Activated CD8-positive, alpha-beta T cell treated with anti-CD3 and anti-CD28 coated beads for 36 hours (primary cell): ENCODE measurements around the gene BTN3A1. TPM values are rescaled to one million over a fixed set of nuclear protein-coding genes. Genes with fewer than 3 reads are reported as not detected.
A peak's percentile ranks its signal among the peaks of the same experiment; 100 is the strongest.

Experiments used
- ATAC-seq: fragments of 200-7000 bp; cut with Tn5 transposase; one replicate; pipeline ENCODE4 v1.10.0; 2021; ENCODE audit warnings: mild to moderate bottlenecking, moderate library complexity
- CTCF ChIA-PET: fragments of 350-600 bp; sonication (Branson Sonifier 250); formaldehyde crosslinking; loops from one replicate; lab custom pipeline; 2021; ENCODE audit warnings: antibody characterized with exemption; lab: Charles Lee
- POLR2A ChIA-PET: fragments of 350-600 bp; sonication (Branson Sonifier 250); formaldehyde crosslinking; loops from one replicate; lab custom pipeline; 2021; ENCODE audit warnings: antibody characterized with exemption; lab: Charles Lee
- DNase-seq: peaks from one replicate; pipeline ENCODE4 v3.0.0-alpha.2; 2020
- H3K27ac Mint-ChIP-seq: one replicate; pipeline ENCODE4 v1.8.0; 2021; ENCODE audit warnings: mild to moderate bottlenecking, mixed read lengths
- H3K27me3 Mint-ChIP-seq: one replicate; pipeline ENCODE4 v1.8.0; 2021; ENCODE audit warnings: mixed read lengths
- H3K36me3 Mint-ChIP-seq: one replicate; pipeline ENCODE4 v1.8.0; 2021; ENCODE audit warnings: low read depth, mixed read lengths
- H3K4me1 Mint-ChIP-seq: one replicate; pipeline ENCODE4 v1.8.0; 2021; ENCODE audit warnings: low read depth, mixed read lengths
- H3K4me3 Mint-ChIP-seq: one replicate; pipeline ENCODE4 v1.8.0; 2021; ENCODE audit warnings: mild to moderate bottlenecking, moderate library complexity, mixed read lengths
- H3K9me3 Mint-ChIP-seq: one replicate; pipeline ENCODE4 v1.8.0; 2021; ENCODE audit warnings: mixed read lengths
- CTCF ChIP-seq: fragments of 200-600 bp; IDR thresholded peaks from one replicate; pipeline ENCODE4 v1.8.0; 2022; ENCODE audit warnings: antibody characterized with exemption, mild to moderate bottlenecking
- intact Hi-C: fragments of 100-400 bp; cut with micrococcal nuclease; formaldehyde crosslinking; loops from one replicate; pipeline ENCODE4 v1.10.0; 2022
- total RNA-seq, 2 experiments: library from RNA; stranded (reverse); gene quantifications; one replicate each; pipeline ENCODE4 v1.2.3, GENCODE V29; 2021

The BTN3A1 gene
- total RNA-seq, 2 experiments from 2014 or later = 32.7 to 34.0 TPM

- ChIA-PET CTCF (interaction anchor here (0.9 kb wide), 1 partner anchor 8 kb away, joined by 5 read pairs; no protein-coding TSS in a partner anchor), POLR2A (interaction anchor here (1.1 kb wide), 1 partner anchor 59 kb away, joined by 3 read pairs; no protein-coding TSS in a partner anchor)
- no peak overlapping the region for H3K4me3 Mint-ChIP-seq
- no peak for ATAC-seq
- H3K36me3 Mint-ChIP-seq = peaks cover 8% of the 10 kb centered on the region
- H3K27ac Mint-ChIP-seq = peak overlapping the region; percentile 12
- intact Hi-C loops = no loop called here
- no peak for TF ChIP-seq CTCF
- H3K9me3 Mint-ChIP-seq = no peaks in the 10 kb centered on the region
- H3K4me1 Mint-ChIP-seq = peaks cover 27% of the 10 kb centered on the region
- H3K27me3 Mint-ChIP-seq = no peaks in the 10 kb centered on the region
- no peak for DNase-seq
Observed at GRCh38 chr6:26382121-26382520, 20.0 kb upstream of the BTN3A1 start.

GRCh38 chr6:26383624-26384417 lies 18.3 kb upstream of the BTN3A1 start:
- Mint-ChIP-seq H3K4me1 (peaks cover 17% of the 10 kb centered on the region), H3K27me3 (no peaks in the 10 kb centered on the region), H3K36me3 (peaks cover 14% of the 10 kb centered on the region), H3K9me3 (no peaks in the 10 kb centered on the region), H3K4me3 (peak overlapping the region; percentile 94), H3K27ac (peak overlapping the region; percentile 99)
- POLR2A ChIA-PET = interaction anchor here (1.0 to 1.9 kb wide), 3 partner anchors 11 to 32 kb away, joined by 3 to 4 read pairs (median 4); no protein-coding TSS in a partner anchor
- CTCF ChIA-PET = interaction anchor here (0.9 to 1.3 kb wide), 2 partner anchors 21 to 42 kb away, joined by 4 read pairs; no protein-coding TSS in a partner anchor
- intact Hi-C loops = no loop called here
- DNase-seq = peak; percentile 30
- TF ChIP-seq CTCF = no peak
- ATAC-seq = peak; percentile 42

GRCh38 chr6:26385734-26386125 lies 16.3 kb upstream of the BTN3A1 start:
- Mint-ChIP-seq H3K27ac (no peak overlapping the region), H3K27me3 (no peaks in the 10 kb centered on the region), H3K36me3 (peaks cover 25% of the 10 kb centered on the region), H3K9me3 (no peaks in the 10 kb centered on the region), H3K4me1 (peaks cover 22% of the 10 kb centered on the region), H3K4me3 (no peak overlapping the region)
- intact Hi-C loops = no loop called here
- ChIA-PET CTCF (no interaction called here), POLR2A (no interaction called here)
- TF ChIP-seq CTCF = no peak
- ATAC-seq = no peak
- no peak for DNase-seq

GRCh38 chr6:26387565-26387964 lies 14.5 kb upstream of the BTN3A1 start:
- intact Hi-C loops = no loop called here
- Mint-ChIP-seq H3K27me3 (no peaks in the 10 kb centered on the region), H3K27ac (no peak overlapping the region), H3K4me1 (peaks cover 17% of the 10 kb centered on the region), H3K4me3 (no peak overlapping the region), H3K36me3 (peaks cover 25% of the 10 kb centered on the region), H3K9me3 (no peaks in the 10 kb centered on the region)
- POLR2A ChIA-PET = no interaction called here
- ATAC-seq (no peak), DNase-seq (no peak)
- TF ChIP-seq CTCF = no peak
- CTCF ChIA-PET = no interaction called here

- CTCF ChIA-PET = no interaction called here
- Mint-ChIP-seq H3K27ac (no peak overlapping the region), H3K4me3 (no peak overlapping the region), H3K4me1 (peaks cover 17% of the 10 kb centered on the region), H3K9me3 (no peaks in the 10 kb centered on the region), H3K36me3 (peaks cover 24% of the 10 kb centered on the region), H3K27me3 (no peaks in the 10 kb centered on the region)
- TF ChIP-seq CTCF = no peak
- no peak for DNase-seq
- POLR2A ChIA-PET = no interaction called here
- intact Hi-C loops = no loop called here
- ATAC-seq = no peak
Observed at GRCh38 chr6:26388014-26388413, 14.1 kb upstream of the BTN3A1 start.
